Prostate gland (tissue), 2 donors: ENCODE measurements around the gene UGT2B10.

Experiments
- POLR2A ChIP-seq: fragments of 450-650 bp; IDR thresholded peaks from one replicate; pipeline ENCODE4 v1.6.1; 2016; ENCODE audit warnings: antibody characterized with exemption, mild to moderate bottlenecking
- POLR2AphosphoS5 ChIP-seq: sonication (generic); formaldehyde crosslinking; IDR thresholded peaks from one replicate; pipeline ENCODE4 v1.6.1; 2017; ENCODE audit warnings: antibody characterized with exemption
- TF ChIP-seq, protein P1 (sequence below), 4 experiments: fragments of 200-600 bp in 2 of 4; fragments of 450-650 bp in 2 of 4; sonication (generic) in 2 of 4; IDR thresholded peaks; 1 replicate in 3 of 4; 2 replicates in 1 of 4; pipeline ENCODE4 v1.5.1; 2016 to 2019; ENCODE audit warnings: antibody characterized with exemption in 4 of 4, mild to moderate bottlenecking in 2 of 4, moderate library complexity in 2 of 4

DNA sequence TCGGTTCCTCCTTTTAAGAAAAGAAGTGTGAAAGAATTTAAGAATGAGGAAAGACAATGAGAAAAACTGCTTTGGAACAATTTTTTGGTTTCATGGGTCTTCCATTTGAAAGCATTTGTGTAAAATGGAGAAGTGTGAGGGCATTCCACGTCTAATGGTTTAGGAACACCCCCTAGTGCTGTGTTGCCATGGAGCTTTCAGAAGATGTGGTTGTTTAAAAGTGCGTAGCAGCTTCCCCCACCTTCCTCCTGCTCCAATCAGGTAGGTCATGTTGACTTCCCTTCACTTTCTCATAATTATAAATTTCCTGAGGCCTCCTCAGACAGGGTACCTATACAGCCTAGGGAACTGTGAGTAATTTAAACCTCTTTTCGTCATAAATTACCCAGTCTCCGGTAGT lies 50.0 kb downstream of the UGT2B10 start:
- TF ChIP-seq, protein P1, sequence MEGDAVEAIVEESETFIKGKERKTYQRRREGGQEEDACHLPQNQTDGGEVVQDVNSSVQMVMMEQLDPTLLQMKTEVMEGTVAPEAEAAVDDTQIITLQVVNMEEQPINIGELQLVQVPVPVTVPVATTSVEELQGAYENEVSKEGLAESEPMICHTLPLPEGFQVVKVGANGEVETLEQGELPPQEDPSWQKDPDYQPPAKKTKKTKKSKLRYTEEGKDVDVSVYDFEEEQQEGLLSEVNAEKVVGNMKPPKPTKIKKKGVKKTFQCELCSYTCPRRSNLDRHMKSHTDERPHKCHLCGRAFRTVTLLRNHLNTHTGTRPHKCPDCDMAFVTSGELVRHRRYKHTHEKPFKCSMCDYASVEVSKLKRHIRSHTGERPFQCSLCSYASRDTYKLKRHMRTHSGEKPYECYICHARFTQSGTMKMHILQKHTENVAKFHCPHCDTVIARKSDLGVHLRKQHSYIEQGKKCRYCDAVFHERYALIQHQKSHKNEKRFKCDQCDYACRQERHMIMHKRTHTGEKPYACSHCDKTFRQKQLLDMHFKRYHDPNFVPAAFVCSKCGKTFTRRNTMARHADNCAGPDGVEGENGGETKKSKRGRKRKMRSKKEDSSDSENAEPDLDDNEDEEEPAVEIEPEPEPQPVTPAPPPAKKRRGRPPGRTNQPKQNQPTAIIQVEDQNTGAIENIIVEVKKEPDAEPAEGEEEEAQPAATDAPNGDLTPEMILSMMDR (IDR thresholded peaks at IDR 0.05), result no peak
- TF ChIP-seq POLR2AphosphoS5 (no peak), POLR2A (no peak)
